ENCODE measurements around the gene ANP32B. TPM values are rescaled to one million over a fixed set of nuclear protein-coding genes. Genes with fewer than 3 reads are reported as not detected.
A peak's percentile ranks its signal among the peaks of the same experiment; 100 is the strongest.
"Not testable (repeated sequence)": the region's sequence is repeated elsewhere in the genome, so short reads cannot be mapped to it uniquely, and the experiment has no call there.

The ANP32B gene
- 100 to 1,000 TPM in 11 of 12 donors, not detected in 1; 116 to 230 (median 142) TPM for polyA plus RNA-seq (ENCODE audit: insufficient read length in 12 of 12)
- long read RNA-seq, donor 1, transcript ANP32B-201 (7 exons, 1,463 nt) = major isoform, 93 of 239 reads
- long read RNA-seq, donor 1, partial matches to known transcripts = 140 of 239 reads
- long read RNA-seq, donor 1, other reads (novel, unspliced or antisense) = 6 of 239 reads
- long read RNA-seq, donor 2, transcript ANP32B-201 (7 exons, 1,463 nt) = major isoform, 40 of 104 reads
- long read RNA-seq, donor 2, partial matches to known transcripts = 52 of 104 reads
- long read RNA-seq, donor 2, other reads (novel, unspliced or antisense) = 12 of 104 reads
- long read RNA-seq, donor 3, transcript ANP32B-201 (7 exons, 1,463 nt) = major isoform, 19 of 31 reads
- long read RNA-seq, donor 3, partial matches to known transcripts = 12 of 31 reads
- long read RNA-seq, donor 3, other reads (novel, unspliced or antisense) = 0 of 31 reads
- long read RNA-seq, donor 4, transcript ANP32B-201 (7 exons, 1,463 nt) = major isoform, 15 of 20 reads
- long read RNA-seq, donor 4, partial matches to known transcripts = 5 of 20 reads
- long read RNA-seq, donor 4, other reads (novel, unspliced or antisense) = 0 of 20 reads
- long read RNA-seq, donor 5 = 0 reads
- long read RNA-seq, donor 6, transcript ANP32B-201 (7 exons, 1,463 nt) = major isoform, 31 of 45 reads
- long read RNA-seq, donor 6, partial matches to known transcripts = 14 of 45 reads
- long read RNA-seq, donor 6, other reads (novel, unspliced or antisense) = 0 of 45 reads
- long read RNA-seq, donor 7, transcript ANP32B-201 (7 exons, 1,463 nt) = major isoform, 32 of 38 reads
- long read RNA-seq, donor 7, partial matches to known transcripts = 6 of 38 reads
- long read RNA-seq, donor 7, other reads (novel, unspliced or antisense) = 0 of 38 reads
- long read RNA-seq, donor 8, transcript ANP32B-201 (7 exons, 1,463 nt) = major isoform, 52 of 62 reads
- long read RNA-seq, donor 8, partial matches to known transcripts = 5 of 62 reads
- long read RNA-seq, donor 8, other reads (novel, unspliced or antisense) = 5 of 62 reads
- long read RNA-seq, donor 9, transcript ANP32B-201 (7 exons, 1,463 nt) = major isoform, 40 of 54 reads
- long read RNA-seq, donor 9, partial matches to known transcripts = 13 of 54 reads
- long read RNA-seq, donor 9, other reads (novel, unspliced or antisense) = 0 of 54 reads
- long read RNA-seq, donor 10, transcript ANP32B-201 (7 exons, 1,463 nt) = major isoform, 42 of 60 reads
- long read RNA-seq, donor 10, partial matches to known transcripts = 18 of 60 reads
- long read RNA-seq, donor 10, other reads (novel, unspliced or antisense) = 0 of 60 reads
- long read RNA-seq, donor 11, transcript ANP32B-201 (7 exons, 1,463 nt) = major isoform, 48 of 94 reads
- long read RNA-seq, donor 11, partial matches to known transcripts = 46 of 94 reads
- long read RNA-seq, donor 11, other reads (novel, unspliced or antisense) = 0 of 94 reads

DNA sequence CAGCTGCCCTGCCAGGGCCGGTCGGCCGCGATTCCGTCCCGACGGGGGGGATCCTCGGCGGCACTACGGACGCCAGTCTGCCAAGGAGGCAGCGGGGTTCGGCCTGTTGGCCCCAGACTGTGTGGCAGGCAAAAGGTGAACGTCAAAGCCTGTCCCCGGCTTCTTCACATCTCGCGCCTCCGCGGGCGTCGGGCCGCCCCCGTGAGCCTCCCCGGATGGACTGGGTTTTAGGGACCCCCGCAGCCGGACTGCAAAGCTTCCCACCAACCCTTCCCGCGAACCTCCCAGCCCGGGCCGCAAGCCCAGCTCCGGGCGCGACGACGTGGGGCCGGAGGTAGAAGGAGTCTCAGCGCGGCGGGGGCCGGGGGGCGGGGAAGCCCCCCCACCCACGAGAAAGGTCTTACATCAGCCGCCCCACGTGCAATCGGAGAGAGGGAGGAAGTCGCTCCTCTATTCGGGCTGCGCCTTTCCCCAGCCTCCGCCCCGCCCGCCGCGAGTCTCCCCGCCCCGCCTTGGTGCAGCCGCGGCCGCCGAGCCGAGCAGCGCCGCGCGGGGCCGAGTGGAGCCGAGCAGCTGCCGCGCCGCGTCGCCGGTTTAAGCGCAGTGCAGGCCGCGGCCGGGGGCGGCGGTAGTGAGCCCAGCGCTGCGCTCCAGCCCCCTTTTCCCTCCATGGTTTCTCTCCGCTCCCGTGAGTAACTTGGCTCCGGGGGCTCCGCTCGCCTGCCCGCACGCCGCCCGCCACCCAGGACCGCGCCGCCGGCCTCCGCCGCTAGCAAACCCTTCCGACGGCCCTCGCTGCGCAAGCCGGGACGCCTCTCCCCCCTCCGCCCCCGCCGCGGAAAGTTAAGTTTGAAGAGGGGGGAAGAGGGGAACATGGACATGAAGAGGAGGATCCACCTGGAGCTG is at the start of gene ANP32B:
TSS of gene ANP32B (plus strand) at position 659 of the 906 bp plus-strand sequence. CDS start at position 874, 215 bp downstream.
- peak; percentile 93 for DNase-seq

DNA sequence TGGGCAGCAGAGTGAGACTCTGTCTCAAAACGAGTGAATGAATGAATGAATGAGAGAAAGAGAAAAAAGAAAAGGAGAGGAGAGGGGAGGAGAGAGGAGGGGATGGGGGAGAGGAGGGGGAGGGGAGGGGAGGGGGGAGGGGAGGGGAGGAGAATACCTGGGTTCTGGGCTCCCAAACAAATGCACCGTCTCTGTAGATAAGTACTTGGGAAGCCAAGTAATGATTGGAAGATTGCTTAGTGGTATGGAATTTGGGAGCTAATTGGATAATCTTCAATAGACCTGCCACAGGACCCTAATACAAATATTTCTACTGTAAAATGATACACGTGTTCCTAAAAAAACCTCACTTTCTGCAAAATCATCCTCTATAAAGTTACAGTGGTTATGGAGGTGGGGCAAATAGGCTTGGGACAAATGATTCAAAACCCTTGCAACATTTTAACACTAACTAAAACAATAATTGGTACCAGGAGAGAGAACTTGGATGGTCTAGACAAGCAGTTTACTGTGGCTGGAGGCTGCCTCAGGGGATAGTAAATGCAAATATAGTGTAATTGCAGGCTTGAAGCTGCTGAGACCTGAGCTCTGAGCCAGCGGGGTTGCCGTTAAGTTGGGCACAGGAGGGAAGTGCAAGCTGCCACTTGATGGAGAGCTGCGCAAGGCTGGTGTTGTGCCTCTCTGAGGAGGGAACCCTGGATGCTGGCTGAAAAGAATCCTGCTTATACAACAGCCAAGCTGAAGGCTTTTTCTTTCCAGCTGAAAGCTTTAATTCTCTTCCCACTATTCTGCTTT is 48.6 kb upstream of the ANP32B start:
- no peak for DNase-seq

DNA sequence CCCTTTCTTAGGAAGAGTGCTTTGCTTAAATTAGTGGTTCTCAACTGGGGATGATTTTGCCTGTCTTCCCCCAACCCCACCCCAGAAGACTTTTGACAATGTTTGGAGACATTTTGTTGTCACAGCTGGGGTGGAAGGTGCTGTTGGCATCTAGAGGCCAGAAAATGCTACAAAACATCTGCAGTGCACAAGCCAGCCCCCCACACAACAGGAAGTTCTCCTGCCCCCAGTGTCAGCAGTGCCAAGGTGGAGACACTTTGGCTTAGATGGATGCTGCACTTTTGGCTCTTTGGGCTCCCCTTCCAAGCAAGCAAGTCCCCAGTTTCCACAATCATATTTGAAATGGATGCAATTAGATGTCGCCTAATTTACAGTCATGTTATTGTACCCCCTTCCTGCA is 47.9 kb upstream of the ANP32B start:
- DNase-seq = no peak

DNA sequence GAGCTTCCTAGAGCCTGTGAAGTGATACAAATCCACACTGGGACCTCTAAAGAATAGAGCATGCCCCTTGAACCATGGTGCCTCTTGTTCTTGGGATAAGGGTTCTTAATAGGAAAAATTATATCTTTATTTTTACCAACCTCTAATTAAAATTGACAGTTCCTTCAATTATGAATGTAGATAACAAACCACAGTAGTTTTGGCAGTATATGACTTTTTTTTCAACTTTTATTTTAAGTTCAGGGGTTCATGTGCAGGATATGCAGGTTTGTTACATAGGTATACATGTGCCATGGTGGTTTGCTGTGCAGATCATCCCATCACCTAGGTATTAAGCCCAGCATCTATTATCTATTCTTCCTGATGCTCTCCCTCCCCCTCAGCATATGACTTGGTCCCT is 46.1 kb upstream of the ANP32B start:
- DNase-seq = no peak

DNA sequence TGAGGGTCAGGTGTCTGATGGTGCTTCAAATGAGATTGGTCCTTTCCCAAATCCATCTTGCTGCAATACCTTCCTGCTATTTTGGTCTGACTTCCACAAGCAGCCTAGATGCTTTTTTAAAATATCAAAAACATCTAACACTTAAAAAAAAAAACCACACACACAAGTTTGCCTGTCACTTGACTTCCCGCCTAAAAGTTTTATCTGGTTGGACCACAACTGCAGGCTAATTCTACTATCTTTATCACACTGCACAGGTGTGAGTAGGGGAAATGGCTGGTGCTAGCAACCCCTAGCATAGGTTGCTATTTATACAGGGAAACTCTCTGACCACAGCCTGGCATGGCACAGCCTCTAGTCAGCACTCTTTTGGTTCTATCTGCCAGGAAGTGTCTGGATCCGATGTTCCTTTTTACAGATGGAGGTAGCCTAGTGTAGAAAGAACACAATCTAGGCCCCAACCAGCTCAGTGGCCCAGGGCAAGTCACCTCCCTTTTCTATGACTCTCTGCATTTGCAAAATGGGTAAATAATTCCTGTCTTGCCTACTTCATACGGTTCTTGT is 45.0 kb upstream of the ANP32B start, which contains the start of gene HEMGN:
TSS of gene HEMGN (minus strand) at position 92 of the 564 bp plus-strand sequence. CDS start at position 56, 36 bp downstream.
- no peak for DNase-seq

DNA sequence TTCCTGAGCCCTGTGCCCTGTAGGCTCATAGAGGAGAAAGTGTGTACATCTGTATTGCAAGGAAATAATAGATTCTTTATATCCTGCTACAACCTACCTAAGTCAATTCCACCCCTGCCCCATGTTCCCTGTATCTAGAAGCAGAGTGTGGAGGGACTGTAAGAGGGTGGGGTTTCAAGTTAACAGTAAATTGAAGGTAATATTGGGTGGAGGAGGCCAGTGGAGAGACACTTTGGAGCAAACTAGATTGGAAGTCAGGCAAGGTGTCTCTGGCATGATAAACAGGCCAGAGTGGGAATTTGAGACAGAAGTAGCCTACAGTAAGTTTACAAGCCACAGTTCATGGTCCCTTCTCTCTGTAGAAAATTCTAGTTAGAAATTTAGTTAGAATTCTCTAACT is 42.9 kb upstream of the ANP32B start:
- no peak for DNase-seq

- DNase-seq = no peak
Observed at GRCh38 chr9:97940741-97941140, 42.4 kb upstream of the ANP32B start.

GRCh38 chr9:97941323-97941722 is 41.8 kb upstream of the ANP32B start:
- no peak for DNase-seq

DNA sequence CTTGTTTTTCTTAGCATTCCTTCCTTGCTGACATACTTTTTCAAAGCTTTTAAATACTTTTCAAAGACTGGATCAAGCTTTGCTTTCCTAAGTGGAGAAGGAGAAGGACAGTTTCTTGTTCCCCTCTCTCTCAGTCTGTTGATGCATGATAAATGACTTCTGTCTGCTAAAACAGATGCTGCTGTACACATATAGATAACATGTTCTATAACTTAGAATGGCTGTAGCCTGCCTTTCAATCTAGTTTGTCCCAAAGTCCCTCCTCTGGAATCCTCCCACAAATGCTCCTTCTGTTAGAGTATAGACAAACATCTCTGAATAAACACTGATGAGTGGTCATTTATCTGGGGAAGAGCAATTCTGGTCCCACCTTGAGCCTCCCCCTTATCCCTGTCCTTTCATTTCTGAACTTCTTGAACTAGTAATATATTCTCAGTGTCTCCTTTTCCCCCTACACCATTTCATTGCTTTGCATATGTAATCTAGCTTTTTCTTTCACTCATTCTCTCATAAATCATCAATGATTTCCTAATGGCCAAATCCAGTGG is 39.8 kb upstream of the ANP32B start:
- no peak for DNase-seq

DNA sequence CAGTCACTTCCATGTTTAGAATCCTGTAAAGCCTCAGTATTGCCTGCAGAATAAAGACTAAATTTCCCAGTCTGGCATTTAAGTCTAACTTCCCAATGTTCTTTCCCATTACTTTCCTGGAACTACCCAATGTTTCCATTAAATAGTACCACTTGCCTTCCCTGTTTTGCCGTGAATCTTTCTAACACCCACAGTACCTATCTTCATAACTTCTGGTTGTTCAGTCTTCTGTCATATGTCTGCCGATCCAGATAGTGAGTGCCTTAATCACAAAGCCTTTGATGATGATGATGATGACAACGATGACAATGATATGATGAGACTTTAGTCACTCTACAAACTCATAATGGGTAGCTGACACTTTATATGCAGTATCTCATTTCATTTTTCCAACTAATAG is 38.5 kb upstream of the ANP32B start:
- no peak for DNase-seq

DNA sequence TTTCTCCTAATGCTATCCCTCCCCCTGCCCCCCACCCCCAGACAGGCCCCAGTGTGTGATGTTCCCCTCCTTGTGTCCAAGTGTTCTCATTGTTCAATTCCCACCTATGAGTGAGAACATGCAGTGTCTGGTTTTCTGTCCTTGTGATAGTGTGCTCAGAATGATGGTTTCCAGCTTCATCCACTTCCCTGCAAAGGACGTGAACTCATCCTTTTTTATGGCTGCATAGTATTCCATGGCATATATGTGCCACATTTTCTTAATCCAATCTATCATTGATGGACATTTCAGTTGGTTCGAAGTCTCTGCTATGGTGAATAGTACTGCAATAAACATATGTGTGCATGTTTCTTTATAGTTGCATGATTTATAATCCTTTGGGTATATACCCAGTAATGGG is 37.7 kb upstream of the ANP32B start:
- not testable (repeated sequence) for DNase-seq

DNA sequence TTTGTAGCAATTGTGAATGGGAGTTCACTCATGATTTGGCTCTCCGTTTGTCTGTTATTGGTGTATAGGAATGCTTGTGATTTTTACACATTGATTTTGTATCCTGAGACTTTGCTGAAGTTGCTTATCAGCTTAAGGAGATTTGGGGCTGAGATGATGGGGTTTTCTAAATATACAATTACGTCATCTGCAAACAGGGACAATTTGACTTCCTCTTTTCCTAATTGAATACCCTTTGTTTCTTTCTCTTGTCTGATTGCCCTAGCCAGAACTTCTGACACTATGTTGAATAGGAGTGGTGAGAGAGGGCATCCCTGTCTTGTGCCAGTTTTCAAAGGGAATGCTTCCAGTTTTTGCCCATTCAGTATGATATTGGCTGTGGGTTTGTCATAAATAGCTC is 36.0 kb upstream of the ANP32B start:
- DNase-seq = not testable (repeated sequence)

GRCh38 chr9:97950873-97951272 is 32.3 kb upstream of the ANP32B start:
- DNase-seq = not testable (repeated sequence)

- no peak for DNase-seq
Observed at GRCh38 chr9:97954550-97954989, 28.6 kb upstream of the ANP32B start.

- DNase-seq = no peak
Observed at GRCh38 chr9:97956331-97956730, 26.8 kb upstream of the ANP32B start.

GRCh38 chr9:97958812-97959511 is 24.2 kb upstream of the ANP32B start:
- no peak for DNase-seq

GRCh38 chr9:97959585-97959984 is 23.6 kb upstream of the ANP32B start:
- DNase-seq = no peak
